ENCODE measurements around the gene DMGDH.
"Not testable (repeated sequence)": the region's sequence is repeated elsewhere in the genome, so short reads cannot be mapped to it uniquely, and the experiment has no call there.

The DMGDH gene

DNA sequence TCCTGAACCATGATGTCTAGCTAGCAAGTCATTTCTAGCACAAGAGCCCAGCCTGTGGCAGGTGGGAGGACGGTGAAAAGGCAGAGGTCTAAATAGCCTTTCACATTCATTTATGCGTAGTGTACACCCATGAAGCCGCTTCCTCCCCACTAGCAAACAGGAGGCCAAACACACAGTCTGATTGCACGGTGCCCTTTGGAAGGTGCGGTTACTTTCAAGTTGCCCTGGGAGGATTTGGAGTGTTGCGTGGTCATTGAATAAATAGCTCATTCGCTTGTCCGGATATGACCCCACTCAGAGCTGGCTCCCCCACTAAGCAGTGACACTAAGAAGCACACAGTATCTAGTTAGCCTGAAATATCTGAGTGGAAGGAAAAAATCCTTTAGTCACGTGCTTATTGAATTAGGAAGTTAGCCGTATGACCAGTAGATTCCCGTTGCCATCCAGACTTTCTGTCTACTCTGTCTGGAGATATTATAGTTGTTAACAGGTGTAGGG is 83.7 kb downstream of the DMGDH start:
- no peaks in the 10 kb centered on the region for H3K36me3 ChIP-seq (ENCODE audit: control insufficient read depth, insufficient read depth, low read length)
- TF ChIP-seq, protein P1, sequence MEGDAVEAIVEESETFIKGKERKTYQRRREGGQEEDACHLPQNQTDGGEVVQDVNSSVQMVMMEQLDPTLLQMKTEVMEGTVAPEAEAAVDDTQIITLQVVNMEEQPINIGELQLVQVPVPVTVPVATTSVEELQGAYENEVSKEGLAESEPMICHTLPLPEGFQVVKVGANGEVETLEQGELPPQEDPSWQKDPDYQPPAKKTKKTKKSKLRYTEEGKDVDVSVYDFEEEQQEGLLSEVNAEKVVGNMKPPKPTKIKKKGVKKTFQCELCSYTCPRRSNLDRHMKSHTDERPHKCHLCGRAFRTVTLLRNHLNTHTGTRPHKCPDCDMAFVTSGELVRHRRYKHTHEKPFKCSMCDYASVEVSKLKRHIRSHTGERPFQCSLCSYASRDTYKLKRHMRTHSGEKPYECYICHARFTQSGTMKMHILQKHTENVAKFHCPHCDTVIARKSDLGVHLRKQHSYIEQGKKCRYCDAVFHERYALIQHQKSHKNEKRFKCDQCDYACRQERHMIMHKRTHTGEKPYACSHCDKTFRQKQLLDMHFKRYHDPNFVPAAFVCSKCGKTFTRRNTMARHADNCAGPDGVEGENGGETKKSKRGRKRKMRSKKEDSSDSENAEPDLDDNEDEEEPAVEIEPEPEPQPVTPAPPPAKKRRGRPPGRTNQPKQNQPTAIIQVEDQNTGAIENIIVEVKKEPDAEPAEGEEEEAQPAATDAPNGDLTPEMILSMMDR (IDR thresholded peaks at IDR 0.05; ENCODE audit: insufficient read depth, low read length, poor library complexity, severe bottlenecking), result no peak
- no peaks in the 10 kb centered on the region for H3K27me3 ChIP-seq (replicated peaks; ENCODE audit: control insufficient read depth, insufficient read depth, low read length)
- DNase-seq (ENCODE audit: extremely low read depth, insufficient read length), result peak; percentile 69
- H3K4me3 ChIP-seq (replicated peaks; ENCODE audit: low read depth, low read length), result peak overlapping the region; percentile 78

DNA sequence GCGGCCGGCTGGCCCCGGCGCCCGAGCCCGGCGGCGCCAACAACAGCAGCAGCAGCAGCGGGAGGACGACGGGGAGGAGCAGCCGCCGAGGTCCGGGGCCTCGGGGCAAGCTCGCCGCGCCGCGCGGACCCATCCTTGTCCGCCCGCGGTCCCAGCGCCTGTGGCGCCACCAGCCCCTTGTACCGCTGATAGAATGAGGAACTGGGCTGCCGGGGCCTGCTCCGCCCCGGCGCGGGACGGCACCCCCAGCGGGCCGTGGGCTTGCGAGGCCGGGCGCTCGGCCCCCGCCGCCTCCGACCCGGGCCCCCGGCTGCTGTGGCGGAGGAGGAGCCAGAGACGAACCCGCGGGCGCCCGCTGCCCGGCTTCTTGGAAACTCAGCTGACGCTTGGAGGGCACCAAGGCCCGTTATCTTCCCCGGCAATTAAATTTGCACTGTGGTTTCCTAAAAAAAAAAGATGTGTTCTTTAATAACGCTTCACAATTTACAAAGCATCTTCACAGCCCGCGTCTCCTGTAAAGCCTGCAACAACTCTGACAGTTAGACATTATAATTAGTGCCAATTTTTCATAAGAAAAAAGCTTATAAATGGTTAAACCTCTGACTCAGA is 84.3 kb downstream of the DMGDH start, which contains the start of gene ARSB:
TSS of gene ARSB (minus strand) at position 195 of the 609 bp plus-strand sequence. CDS start at position 133, 62 bp downstream.
- TF ChIP-seq, protein P1 (IDR thresholded peaks at IDR 0.05; ENCODE audit: insufficient read depth, low read length, poor library complexity, severe bottlenecking), result no peak

DNA sequence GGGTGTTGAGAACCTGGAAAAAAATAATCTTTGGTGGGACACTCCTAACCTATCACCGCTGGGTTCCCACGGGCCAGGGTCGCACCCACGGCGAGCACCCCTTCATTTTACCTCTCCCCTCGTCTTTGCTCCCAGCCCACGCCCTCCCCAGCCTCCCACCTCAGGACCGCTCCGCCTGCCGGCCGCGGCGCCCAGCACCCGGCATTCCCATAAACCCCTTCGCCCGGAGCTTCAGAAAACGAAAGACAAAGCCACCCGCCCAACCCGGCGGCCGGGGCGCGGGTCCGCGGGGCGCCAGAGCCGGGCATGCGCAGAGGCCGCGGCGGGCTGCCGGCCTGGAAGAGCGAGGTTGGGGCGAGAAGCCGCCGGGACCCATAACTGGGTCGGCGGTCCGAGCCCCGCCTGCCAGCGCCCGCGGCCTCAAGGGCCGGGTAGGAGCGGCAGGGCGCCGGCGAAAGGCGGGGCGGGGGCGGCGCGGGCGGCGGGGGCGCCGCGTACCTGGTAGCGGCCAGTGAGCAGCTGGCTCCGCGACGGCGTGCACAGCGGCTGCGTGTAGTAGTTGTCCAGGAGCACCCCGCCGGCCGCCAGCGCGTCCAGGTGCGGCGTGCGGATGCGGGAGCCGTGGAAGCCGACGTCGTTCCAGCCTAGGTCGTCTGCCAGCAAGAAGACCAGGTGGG is 84.9 kb downstream of the DMGDH start:
- peak; percentile 91 for DNase-seq (ENCODE audit: extremely low read depth, insufficient read length)
- H3K36me3 ChIP-seq (ENCODE audit: control insufficient read depth, insufficient read depth, low read length), result no peaks in the 10 kb centered on the region
- H3K27me3 ChIP-seq (replicated peaks; ENCODE audit: control insufficient read depth, insufficient read depth, low read length), result no peaks in the 10 kb centered on the region
- peak overlapping the region; percentile 78 for H3K4me3 ChIP-seq (replicated peaks; ENCODE audit: low read depth, low read length)
- TF ChIP-seq, protein P1 (IDR thresholded peaks at IDR 0.05; ENCODE audit: insufficient read depth, low read length, poor library complexity, severe bottlenecking), result peak; percentile 31

More for the DNA sequence above, 84.3 kb downstream of the DMGDH start, which contains the start of gene ARSB:
- H3K27me3 ChIP-seq (replicated peaks; ENCODE audit: control insufficient read depth, insufficient read depth, low read length), result no peaks in the 10 kb centered on the region
- peak within 1 kb of the TSS; percentile 78 for H3K4me3 ChIP-seq (replicated peaks; ENCODE audit: low read depth, low read length)
- no peak for DNase-seq (ENCODE audit: extremely low read depth, insufficient read length)
- H3K36me3 ChIP-seq (ENCODE audit: control insufficient read depth, insufficient read depth, low read length), result no peaks in the 10 kb centered on the region

DNA sequence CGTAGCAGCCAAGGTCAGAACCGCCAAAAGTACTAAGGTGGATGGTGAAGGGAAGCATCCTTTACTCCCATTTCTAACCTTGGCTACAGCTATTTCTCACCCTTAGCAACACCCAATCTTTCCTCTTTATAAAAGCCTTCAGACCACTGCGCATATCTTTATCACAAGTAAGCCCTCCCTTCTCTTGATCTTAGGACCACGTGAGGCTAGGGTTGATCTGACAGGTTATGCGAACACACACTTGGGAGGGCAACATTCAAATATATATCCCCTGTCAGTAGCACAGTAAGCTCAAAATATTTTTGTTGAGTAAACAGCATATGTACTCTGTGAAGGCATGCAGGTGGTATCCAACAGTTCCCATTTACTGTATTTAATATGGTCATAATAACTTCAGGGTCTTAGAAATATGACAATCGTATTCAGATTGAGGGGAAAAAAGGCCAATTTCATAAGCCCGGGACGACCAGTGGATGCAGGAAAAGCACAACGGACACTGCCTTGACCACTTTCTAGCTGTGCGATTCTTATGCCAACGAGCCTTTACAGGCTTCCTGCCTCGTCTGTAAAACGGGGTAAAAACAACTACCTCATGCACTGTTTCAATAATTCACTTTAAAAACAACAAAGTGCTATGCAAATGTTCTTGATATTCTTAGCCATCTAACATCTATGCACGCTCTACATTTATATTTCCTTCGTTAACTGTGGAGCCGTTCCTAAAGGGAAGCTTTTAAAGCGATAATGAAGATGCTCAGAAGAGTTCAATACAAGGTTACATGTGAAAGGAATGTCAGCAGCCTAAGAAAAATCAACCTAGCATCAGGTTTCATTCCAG is 85.7 kb downstream of the DMGDH start:
- H3K36me3 ChIP-seq (ENCODE audit: control insufficient read depth, insufficient read depth, low read length), result no peaks in the 10 kb centered on the region; the same call in 1 of the 2 replicates
- peak overlapping the region; percentile 78 for H3K4me3 ChIP-seq (replicated peaks; ENCODE audit: low read depth, low read length)
- no peak for DNase-seq (ENCODE audit: extremely low read depth, insufficient read length)
- H3K27me3 ChIP-seq (replicated peaks; ENCODE audit: control insufficient read depth, insufficient read depth, low read length), result no peaks in the 10 kb centered on the region
- TF ChIP-seq, protein P1 (IDR thresholded peaks at IDR 0.05; ENCODE audit: insufficient read depth, low read length, poor library complexity, severe bottlenecking), result no peak

DNA sequence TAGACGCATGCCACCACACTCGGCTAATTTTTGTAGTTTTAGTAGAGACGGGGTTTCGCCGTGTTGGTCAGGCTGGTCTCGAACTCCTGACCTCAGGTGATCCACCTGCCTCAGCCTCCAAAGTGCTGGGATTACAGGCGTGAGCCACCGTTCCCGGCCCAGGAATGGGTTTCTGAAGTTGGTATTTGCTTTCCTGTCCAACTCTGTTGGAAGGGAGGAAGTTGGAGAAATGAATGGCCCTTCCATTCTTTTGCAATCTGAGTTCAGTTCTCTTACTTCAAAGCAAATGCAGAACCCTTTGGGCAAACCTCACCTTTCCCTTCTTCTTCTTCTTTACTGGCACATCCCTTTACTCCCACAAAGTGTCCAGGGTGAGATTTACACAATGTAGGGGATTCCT is 86.3 kb downstream of the DMGDH start:
- not testable (repeated sequence) for H3K36me3 ChIP-seq (ENCODE audit: control insufficient read depth, insufficient read depth, low read length); DNase-seq (ENCODE audit: extremely low read depth, insufficient read length); H3K27me3 ChIP-seq (replicated peaks; ENCODE audit: control insufficient read depth, insufficient read depth, low read length)
- H3K4me3 ChIP-seq (replicated peaks; ENCODE audit: low read depth, low read length), result peak overlapping the region; percentile 78
